ENCODE data around the gene JAKMIP2.
"Not testable (repeated sequence)": the region's sequence is repeated elsewhere in the genome, so short reads cannot be mapped to it uniquely, and the experiment has no call there.

The JAKMIP2 gene

DNA sequence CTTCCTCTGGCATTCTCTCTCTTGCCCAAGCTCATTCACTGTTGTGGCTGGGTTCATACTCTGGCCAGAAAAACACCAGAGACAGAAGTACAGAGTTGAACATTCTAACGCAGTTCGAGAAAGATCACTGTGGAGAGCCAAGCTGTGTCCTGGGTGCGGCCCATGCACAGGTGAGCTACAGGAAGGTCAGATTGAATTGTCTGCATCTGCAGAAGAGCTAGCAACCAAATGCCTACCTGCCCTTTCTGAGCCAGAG is 145.9 kb downstream of the JAKMIP2 start:
- ChIA-PET POLR2A (interaction anchor here (0.6 kb wide), 1 partner anchor 151 kb away, joined by 3 read pairs; no protein-coding TSS in a partner anchor), CTCF (interaction anchor here (1.0 kb wide), 1 partner anchor 78 kb away, joined by 4 read pairs; no protein-coding TSS in a partner anchor)
- no peak overlapping the region for H3K4me3 ChIP-seq (ENCODE audit: low read depth, low read length)
- no peak for TF ChIP-seq ZNF24 (tag by site-specific recombination; IDR thresholded peaks at IDR 0.05)
- no peak for TF ChIP-seq MEIS1 (CRISPR knock-in tag; IDR thresholded peaks at IDR 0.05; ENCODE audit: borderline replicate concordance)
- no peak for TF ChIP-seq KLF10 (tag by site-specific recombination; IDR thresholded peaks at IDR 0.05)
- TF ChIP-seq ZNF626 (tag by site-specific recombination; IDR thresholded peaks at IDR 0.05) = no peak
- no peak for TF ChIP-seq ZNF585B (tag by site-specific recombination; IDR thresholded peaks at IDR 0.05)
- H3K36me3 ChIP-seq (ENCODE audit: control insufficient read depth in 2 of 2, insufficient read depth in 1 of 2, low read length in 2 of 2) = peaks cover 7 to 18% of the 10 kb centered on the region in 2 experiments; a peak in 2 of 3 replicates
- no peaks in the 10 kb centered on the region for H3K9me3 ChIP-seq (ENCODE audit: control insufficient read depth, insufficient read depth, low read depth, low read length)
- no peaks in the 10 kb centered on the region for H3K4me1 ChIP-seq (ENCODE audit: control insufficient read depth, insufficient read depth, low read length)
- H3K27ac ChIP-seq (ENCODE audit: extremely low read depth, low read depth, low read length) = no peak overlapping the region

DNA sequence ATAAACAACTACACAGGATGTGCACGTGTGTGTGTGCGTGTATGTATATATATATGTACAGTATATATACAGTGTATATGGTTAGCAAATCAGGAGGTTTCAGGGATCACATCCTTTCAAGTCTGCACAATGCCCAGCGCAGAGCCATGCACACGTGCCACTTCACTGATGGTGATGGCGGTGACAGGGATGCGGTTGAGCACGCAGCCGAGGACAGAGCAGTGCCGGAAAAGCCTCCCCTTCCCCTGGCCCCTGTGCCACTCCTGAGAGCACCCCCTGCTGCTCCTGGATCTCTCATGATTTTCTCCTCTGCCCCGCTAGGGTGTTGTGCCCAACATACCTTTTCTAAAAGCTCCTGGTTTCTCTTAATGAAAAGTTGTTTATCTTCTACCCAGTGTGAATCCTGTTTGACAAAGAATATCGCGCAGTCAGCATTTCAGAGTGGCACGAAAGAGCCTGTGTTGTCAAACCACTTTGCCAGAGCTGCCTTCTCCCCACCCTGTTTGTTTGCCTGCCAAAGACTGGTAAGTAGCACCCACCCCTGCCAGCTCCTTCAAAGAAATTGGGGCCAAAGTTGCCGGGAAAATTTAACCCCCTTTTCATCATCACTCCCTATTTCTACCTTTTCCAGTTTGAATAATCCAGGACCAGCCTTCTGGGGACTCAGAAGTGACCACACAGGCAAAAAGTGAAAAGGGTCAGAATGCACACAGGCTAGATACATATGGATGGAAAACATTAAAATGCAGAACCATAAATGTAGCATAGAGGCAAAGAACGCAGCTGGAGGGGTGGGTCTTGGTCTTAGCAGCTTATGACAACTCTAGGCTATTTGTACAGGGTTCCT is 146.4 kb downstream of the JAKMIP2 start:
- no peaks in the 10 kb centered on the region for H3K9me3 ChIP-seq (ENCODE audit: control insufficient read depth, insufficient read depth, low read depth, low read length)
- H3K27ac ChIP-seq (ENCODE audit: extremely low read depth, low read depth, low read length) = no peak overlapping the region
- H3K4me3 ChIP-seq (ENCODE audit: low read depth, low read length) = no peak overlapping the region
- H3K36me3 ChIP-seq (ENCODE audit: control insufficient read depth in 2 of 2, insufficient read depth in 1 of 2, low read length in 2 of 2) = peaks cover 5 to 13% of the 10 kb centered on the region in 2 experiments; a peak in 2 of 3 replicates
- no peak for TF ChIP-seq ZNF514 (tag by site-specific recombination; IDR thresholded peaks at IDR 0.05)
- TF ChIP-seq GLIS2 (tag by site-specific recombination; IDR thresholded peaks at IDR 0.05) = no peak
- no peak for TF ChIP-seq ZNF555 (tag by site-specific recombination; conservative IDR thresholded peaks at IDR 0.05)
- no peak for TF ChIP-seq ZNF677 (tag by site-specific recombination; IDR thresholded peaks at IDR 0.05)
- ChIA-PET CTCF (interaction anchor here (0.7 kb wide), 2 partner anchors 54 to 166 kb away, joined by 3 read pairs; no protein-coding TSS in a partner anchor), POLR2A (no interaction called here)
- no peaks in the 10 kb centered on the region for H3K4me1 ChIP-seq (ENCODE audit: control insufficient read depth, insufficient read depth, low read length)

DNA sequence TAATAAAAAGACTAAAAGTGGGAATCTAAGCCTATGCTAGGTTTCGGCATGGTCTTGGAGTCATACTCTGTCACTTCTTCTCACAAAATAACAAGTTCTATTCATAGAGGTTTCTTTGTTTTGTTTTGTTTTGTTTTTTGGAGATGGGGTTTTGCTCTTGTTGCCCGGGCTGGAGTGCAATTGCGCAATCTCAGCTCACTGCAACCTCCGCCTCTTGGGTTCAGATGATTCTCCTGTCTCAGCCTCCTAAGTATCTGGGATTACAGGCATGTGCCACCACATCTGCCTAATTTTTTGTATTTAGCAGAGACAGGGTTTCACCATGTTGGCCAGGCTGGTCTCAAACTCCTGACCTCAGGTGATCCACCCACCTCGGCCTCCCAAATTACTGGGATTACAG is 147.1 kb downstream of the JAKMIP2 start:
- H3K9me3 ChIP-seq (ENCODE audit: control insufficient read depth, insufficient read depth, low read depth, low read length); POLR2A ChIA-PET; CTCF ChIA-PET; H3K36me3 ChIP-seq (ENCODE audit: control insufficient read depth in 2 of 2, insufficient read depth in 1 of 2, low read length in 2 of 2); H3K27ac ChIP-seq (ENCODE audit: extremely low read depth, low read depth, low read length); H3K4me1 ChIP-seq (ENCODE audit: control insufficient read depth, insufficient read depth, low read length); H3K4me3 ChIP-seq (ENCODE audit: low read depth, low read length): not testable (repeated sequence)

DNA sequence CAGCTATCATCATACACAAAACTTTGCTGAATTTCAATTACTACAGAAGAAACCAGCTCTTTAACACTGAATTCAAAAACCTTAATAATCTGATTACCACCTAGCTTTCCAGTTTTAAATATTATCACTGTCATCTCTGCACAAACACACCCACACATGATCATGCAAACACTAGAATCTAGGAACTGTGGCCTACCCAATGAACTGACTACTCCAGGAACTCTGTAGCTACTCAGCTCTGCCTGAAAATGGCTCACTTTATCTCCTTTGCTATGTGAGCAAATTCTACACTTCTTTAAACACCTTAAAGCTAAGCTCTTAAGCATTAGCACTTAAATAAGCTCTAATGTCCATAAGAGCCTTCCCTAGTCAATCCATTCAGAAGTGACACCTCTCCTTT is 149.4 kb downstream of the JAKMIP2 start:
- no peaks in the 10 kb centered on the region for H3K4me1 ChIP-seq (ENCODE audit: control insufficient read depth, insufficient read depth, low read length)
- no peak overlapping the region for H3K4me3 ChIP-seq (ENCODE audit: low read depth, low read length)
- H3K9me3 ChIP-seq (ENCODE audit: control insufficient read depth, insufficient read depth, low read depth, low read length) = no peaks in the 10 kb centered on the region
- H3K36me3 ChIP-seq (ENCODE audit: control insufficient read depth in 2 of 2, insufficient read depth in 1 of 2, low read length in 2 of 2) = peaks cover 4% of the 10 kb centered on the region in 2 experiments; a peak in 2 of 3 replicates
- ChIA-PET POLR2A (no interaction called here), CTCF (interaction anchor here (7.4 kb wide), 1 partner anchor 191 kb away, joined by 103 read pairs; no protein-coding TSS in a partner anchor)
- TF ChIP-seq ZNF184 (tag by site-specific recombination; IDR thresholded peaks at IDR 0.05) = no peak
- TF ChIP-seq IKZF3 (tag by site-specific recombination; IDR thresholded peaks at IDR 0.05) = no peak
- TF ChIP-seq, protein P1, sequence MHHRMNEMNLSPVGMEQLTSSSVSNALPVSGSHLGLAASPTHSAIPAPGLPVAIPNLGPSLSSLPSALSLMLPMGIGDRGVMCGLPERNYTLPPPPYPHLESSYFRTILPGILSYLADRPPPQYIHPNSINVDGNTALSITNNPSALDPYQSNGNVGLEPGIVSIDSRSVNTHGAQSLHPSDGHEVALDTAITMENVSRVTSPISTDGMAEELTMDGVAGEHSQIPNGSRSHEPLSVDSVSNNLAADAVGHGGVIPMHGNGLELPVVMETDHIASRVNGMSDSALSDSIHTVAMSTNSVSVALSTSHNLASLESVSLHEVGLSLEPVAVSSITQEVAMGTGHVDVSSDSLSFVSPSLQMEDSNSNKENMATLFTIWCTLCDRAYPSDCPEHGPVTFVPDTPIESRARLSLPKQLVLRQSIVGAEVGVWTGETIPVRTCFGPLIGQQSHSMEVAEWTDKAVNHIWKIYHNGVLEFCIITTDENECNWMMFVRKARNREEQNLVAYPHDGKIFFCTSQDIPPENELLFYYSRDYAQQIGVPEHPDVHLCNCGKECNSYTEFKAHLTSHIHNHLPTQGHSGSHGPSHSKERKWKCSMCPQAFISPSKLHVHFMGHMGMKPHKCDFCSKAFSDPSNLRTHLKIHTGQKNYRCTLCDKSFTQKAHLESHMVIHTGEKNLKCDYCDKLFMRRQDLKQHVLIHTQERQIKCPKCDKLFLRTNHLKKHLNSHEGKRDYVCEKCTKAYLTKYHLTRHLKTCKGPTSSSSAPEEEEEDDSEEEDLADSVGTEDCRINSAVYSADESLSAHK (tag by site-specific recombination; IDR thresholded peaks at IDR 0.05) = no peak
- no peak for TF ChIP-seq ZNF423 (tag by site-specific recombination; IDR thresholded peaks at IDR 0.05)
- TF ChIP-seq GLIS1 (tag by site-specific recombination; IDR thresholded peaks at IDR 0.05) = no peak
- no peak for TF ChIP-seq ZNF561 (tag by site-specific recombination; IDR thresholded peaks at IDR 0.05; ENCODE audit: borderline replicate concordance)
- no peak for TF ChIP-seq ZNF510 (tag by site-specific recombination; IDR thresholded peaks at IDR 0.05; ENCODE audit: insufficient replicate concordance)
- H3K27ac ChIP-seq (ENCODE audit: extremely low read depth, low read depth, low read length) = no peak overlapping the region
